GM18951 (cell line): Measurements from ENCODE around the gene SMLR1.

Experiments
- POLR2A ChIP-seq: IDR thresholded peaks from 4 replicates; pipeline ENCODE4 v1.6.1; 2011; ENCODE audit warnings: mild to moderate bottlenecking; ENCODE audit not compliant: insufficient read length, insufficient read depth; ENCODE audit errors: extremely low read depth
- in situ Hi-C: fragments of 300-500 bp; cut with MboI; formaldehyde crosslinking; loops from one replicate; pipeline ENCODE4 v1.12.0; 2022; ENCODE audit warnings: low sequenced_read_pairs, mixed read lengths, inconsistent platforms; ENCODE audit not compliant: unreplicated experiment

The SMLR1 gene

DNA sequence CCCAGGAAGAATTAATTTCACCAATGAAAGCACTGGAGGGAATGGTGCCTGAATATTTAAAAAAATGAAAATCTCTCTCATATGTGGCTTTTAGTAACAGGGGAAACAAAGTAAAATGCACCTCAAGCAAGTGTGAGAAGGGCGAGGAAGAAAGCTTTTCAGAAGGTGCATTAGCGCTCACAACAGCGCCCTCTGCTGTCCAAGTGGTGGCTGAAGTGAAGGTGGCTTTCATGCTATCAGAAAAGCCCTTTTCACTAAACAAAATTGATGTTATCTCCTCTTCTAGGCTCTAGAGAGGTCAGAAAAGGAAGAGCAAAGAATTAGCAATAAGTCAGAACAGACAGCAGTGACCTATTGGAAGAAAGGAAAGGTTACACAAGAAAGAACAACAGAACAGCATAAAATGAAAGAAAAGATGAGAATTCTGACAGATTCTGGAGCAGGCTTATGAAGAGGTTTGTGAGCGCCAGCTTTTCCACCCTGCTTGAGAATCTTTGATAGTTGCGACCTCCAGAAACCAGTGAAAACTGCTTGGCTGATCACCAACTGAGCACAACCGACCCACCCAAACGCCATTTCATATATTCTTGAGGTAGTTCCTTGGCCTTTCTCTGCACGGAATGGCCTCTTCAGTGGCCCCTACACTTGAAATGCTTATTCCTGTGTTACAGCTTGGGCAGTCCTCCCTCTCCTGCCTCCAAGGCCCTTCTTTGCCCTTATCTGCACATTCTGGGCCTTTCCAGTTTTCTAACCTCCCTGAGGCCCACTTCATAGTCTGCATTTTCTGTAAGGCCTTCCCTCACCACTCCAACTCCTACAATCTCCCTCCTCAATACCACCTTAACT is 45.3 kb downstream of the SMLR1 start:
- in situ Hi-C loops = no loop called here

GRCh38 chr6:130873746-130874145 is 46.5 kb downstream of the SMLR1 start:
- no peak for TF ChIP-seq POLR2A
- in situ Hi-C loops = no loop called here

More for the DNA sequence above, 45.3 kb downstream of the SMLR1 start:
- no peak for TF ChIP-seq POLR2A

GRCh38 chr6:130879826-130880225 is 52.6 kb downstream of the SMLR1 start:
- in situ Hi-C loops = loop anchor here (5.0 to 25.0 kb wide), 2 partner anchors 237 to 657 kb away; no protein-coding TSS in a partner anchor
- TF ChIP-seq POLR2A = no peak

DNA sequence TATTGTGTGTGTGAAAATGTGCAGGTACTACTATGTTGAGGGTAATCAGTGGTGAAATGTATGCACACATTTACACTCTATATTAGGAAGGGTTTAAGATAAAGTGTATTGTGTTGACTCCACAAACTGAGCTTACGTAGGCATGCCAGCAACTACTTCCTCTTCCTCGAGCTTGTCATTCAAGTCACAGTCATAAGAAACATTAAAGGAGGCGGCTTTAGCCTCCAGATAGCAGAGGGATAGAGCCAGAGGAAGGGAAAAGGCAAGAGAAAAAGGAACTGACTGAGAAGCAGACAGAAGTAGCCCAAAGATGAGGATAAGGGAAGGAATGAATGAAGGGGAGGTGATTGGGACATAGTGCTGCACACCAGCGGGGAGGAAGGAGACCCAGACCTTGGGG is 55.2 kb downstream of the SMLR1 start:
- in situ Hi-C loops = loop anchor here (5.0 to 25.0 kb wide), 2 partner anchors 235 to 655 kb away; no protein-coding TSS in a partner anchor
- no peak for TF ChIP-seq POLR2A

DNA sequence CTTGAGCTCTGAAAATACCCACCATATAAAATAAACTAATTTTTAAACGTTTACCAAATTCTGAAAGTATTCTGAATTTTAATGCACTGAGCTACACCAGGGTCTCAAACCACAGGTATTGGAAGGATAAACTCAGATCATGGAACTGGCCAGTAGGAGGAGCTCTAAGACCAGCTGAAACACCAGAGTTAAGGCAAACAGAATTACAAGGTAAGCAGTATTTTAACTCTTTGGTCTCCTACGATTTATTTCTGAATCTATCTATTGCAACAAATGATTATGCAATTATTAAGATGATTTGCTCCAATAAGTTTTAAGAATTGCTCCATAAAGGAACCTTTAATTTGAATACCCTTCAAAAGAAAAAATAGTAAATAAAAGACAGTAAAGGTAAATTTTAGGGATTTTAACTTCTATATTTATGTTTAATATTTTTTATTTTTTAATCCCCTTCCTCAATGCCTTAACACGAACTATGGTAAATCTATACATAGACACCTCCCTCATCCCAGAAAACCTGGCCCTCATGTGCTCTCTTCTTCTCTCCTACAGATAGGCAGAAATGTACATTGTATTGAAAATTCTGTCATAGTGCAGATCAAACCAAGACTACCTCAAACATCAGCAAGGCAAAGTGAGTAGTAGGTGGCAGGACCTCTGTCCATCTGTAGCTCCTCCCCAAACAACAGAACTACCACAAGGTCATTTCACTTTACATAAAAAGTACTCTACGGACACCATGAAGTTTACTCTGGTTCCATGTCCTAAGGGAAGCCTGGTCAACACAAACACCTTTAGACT is 58.4 kb downstream of the SMLR1 start:
- TF ChIP-seq POLR2A = no peak
- in situ Hi-C loops = loop anchor here (25.0 kb wide), 1 partner anchor 652 kb away; no protein-coding TSS in a partner anchor
